Breast epithelium (tissue), 3 donors: Measurements from ENCODE around the gene SMIM43.

ENCODE experiments used
- POLR2AphosphoS5 ChIP-seq, 3 donors: sonication (generic); formaldehyde crosslinking; IDR thresholded peaks; one replicate each; pipeline ENCODE4 v1.6.1; 2017; ENCODE audit warnings: antibody characterized with exemption in 3 of 3
- TF ChIP-seq, protein P1 (sequence below), 3 donors: fragments of 450-650 bp; IDR thresholded peaks; one replicate each; pipeline ENCODE4 v1.5.1; 2016 to 2017; ENCODE audit warnings: antibody characterized with exemption in 3 of 3, mild to moderate bottlenecking in 3 of 3, moderate library complexity in 3 of 3

DNA sequence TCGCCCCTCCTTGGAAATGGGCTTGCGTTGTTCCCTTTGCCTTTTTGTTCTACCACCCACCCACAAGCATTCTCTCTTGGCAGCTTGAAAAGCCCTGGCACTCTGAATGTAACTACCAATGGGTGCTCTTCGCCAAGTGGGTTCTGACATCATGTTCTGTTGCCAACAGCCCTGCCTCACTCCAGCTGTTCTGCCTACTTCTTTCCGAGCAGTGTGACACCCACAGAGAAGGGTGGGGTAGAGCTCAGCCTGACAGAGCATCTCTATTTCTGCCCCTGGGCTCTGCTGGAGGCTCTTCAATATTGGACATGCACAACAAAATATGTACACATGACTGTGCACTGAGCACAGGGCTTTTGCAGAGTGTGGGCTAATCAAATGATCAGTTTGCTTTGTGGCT is 20.5 kb upstream of the SMIM43 start:
- TF ChIP-seq POLR2AphosphoS5 (IDR thresholded peaks at IDR 0.05): no peak
- TF ChIP-seq, protein P1, sequence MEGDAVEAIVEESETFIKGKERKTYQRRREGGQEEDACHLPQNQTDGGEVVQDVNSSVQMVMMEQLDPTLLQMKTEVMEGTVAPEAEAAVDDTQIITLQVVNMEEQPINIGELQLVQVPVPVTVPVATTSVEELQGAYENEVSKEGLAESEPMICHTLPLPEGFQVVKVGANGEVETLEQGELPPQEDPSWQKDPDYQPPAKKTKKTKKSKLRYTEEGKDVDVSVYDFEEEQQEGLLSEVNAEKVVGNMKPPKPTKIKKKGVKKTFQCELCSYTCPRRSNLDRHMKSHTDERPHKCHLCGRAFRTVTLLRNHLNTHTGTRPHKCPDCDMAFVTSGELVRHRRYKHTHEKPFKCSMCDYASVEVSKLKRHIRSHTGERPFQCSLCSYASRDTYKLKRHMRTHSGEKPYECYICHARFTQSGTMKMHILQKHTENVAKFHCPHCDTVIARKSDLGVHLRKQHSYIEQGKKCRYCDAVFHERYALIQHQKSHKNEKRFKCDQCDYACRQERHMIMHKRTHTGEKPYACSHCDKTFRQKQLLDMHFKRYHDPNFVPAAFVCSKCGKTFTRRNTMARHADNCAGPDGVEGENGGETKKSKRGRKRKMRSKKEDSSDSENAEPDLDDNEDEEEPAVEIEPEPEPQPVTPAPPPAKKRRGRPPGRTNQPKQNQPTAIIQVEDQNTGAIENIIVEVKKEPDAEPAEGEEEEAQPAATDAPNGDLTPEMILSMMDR (IDR thresholded peaks at IDR 0.05): no peak
